GM11168 (cell line): ENCODE results near the gene TAF11L12.
"Not testable (repeated sequence)": the region's sequence is repeated elsewhere in the genome, so short reads cannot be mapped to it uniquely, and the experiment has no call there.

ENCODE experiments used
- in situ Hi-C: fragments of 300-500 bp; cut with MboI; formaldehyde crosslinking; loops from one replicate; pipeline ENCODE4 v1.12.0; 2022; ENCODE audit warnings: low sequenced_read_pairs; ENCODE audit not compliant: unreplicated experiment

TAF11L12 gene

DNA sequence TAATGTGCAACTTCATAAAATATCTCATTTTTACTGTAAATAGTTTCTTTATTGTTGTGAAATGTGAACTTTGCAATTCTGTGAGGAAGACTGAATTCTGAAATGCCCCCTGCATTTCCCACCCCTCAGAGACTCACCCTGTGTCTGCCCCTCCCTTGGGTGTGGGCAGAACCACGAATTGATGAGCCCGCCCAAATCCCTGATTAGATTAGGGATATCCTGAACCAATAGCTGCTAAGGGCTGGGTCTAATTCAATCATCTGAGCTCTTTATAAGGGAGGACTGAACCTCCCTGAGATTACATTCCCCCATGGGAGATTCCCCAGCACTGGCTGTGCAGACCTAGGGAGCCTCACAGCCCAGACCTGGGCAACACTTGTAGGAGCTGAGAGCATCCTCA lies at the start of gene TAF11L12:
Gene TAF11L12, plus strand, starts transcription at position 301 of the 400 bp plus-strand sequence.
- in situ Hi-C loops = loop anchor here (10.0 kb wide), 1 partner anchor 105 kb away; no protein-coding TSS in a partner anchor

DNA sequence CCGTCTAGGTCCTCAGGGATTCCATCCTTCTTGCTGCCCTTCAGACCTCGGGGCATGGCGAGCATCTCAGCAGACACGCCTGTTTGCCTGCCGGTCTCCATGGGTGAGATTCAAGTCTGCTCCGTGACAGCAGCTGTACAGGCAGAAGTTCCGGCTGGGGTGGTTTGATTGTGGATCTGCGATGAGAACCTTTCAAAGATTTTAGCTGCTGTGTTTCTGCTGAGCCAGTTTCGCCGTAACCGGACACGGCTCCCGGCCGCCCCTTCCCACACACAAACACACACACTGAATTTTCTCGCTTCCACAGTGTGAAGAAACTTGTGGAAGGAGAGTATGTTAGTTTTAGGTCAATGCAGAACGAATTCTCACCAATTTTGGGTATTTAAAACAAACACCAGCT lies 24.5 kb upstream of the TAF11L12 start, which contains the start of gene TAF11L7:
Gene TAF11L7, minus strand, starts transcription at position 101 of the 400 bp plus-strand sequence.
- in situ Hi-C loops = loop anchor here (10.0 kb wide), 1 partner anchor 81 kb away; no protein-coding TSS in a partner anchor

DNA sequence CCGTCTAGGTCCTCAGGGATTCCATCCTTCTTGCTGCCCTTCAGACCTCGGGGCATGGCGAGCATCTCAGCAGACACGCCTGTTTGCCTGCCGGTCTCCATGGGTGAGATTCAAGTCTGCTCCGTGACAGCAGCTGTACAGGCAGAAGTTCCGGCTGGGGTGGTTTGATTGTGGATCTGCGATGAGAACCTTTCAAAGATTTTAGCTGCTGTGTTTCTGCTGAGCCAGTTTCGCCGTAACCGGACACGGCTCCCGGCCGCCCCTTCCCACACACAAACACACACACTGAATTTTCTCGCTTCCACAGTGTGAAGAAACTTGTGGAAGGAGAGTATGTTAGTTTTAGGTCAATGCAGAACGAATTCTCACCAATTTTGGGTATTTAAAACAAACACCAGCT lies 19.3 kb upstream of the TAF11L12 start, which contains the start of gene TAF11L8:
Gene TAF11L8, minus strand, starts transcription at position 101 of the 400 bp plus-strand sequence.
- in situ Hi-C loops = not testable (repeated sequence)

DNA sequence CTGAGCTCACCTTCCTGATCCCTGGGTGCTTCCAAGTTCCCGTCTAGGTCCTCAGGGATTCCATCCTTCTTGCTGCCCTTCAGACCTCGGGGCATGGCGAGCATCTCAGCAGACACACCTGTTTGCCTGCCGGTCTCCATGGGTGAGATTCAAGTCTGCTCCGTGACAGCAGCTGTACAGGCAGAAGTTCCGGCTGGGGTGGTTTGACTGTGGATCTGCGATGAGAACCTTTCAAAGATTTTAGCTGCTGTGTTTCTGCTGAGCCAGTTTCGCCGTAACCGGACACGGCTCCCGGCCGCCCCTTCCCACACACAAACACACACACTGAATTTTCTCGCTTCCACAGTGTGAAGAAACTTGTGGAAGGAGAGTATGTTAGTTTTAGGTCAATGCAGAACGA lies 15.9 kb upstream of the TAF11L12 start, which contains the start of gene TAF11L9:
Gene TAF11L9, minus strand, starts transcription at position 140 of the 400 bp plus-strand sequence.
- in situ Hi-C loops = not testable (repeated sequence)

DNA sequence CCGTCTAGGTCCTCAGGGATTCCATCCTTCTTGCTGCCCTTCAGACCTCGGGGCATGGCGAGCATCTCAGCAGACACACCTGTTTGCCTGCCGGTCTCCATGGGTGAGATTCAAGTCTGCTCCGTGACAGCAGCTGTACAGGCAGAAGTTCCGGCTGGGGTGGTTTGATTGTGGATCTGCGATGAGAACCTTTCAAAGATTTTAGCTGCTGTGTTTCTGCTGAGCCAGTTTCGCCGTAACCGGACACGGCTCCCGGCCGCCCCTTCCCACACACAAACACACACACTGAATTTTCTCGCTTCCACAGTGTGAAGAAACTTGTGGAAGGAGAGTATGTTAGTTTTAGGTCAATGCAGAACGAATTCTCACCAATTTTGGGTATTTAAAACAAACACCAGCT lies 12.5 kb upstream of the TAF11L12 start, which contains the start of gene TAF11L10:
Gene TAF11L10, minus strand, starts transcription at position 101 of the 400 bp plus-strand sequence.
- in situ Hi-C loops = not testable (repeated sequence)

DNA sequence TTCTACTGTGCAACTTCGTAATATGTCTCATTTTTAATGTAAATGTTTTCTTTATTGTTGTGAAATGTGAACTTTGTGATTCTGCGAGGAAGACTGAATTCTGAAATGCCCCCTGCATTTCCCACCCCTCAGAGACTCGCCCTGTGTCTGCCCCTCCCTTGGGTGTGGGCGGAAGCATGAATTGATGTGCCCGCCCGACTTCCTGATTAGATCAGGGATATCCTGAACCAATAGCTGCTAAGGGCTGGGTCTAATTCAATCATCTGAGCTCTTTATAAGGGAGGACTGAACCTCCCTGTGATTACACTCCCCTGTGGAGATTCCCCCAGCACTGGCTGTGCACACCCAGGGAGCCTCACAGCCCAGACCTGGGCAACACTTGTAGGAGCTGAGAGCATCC lies 6.3 kb upstream of the TAF11L12 start, which contains the start of gene TAF11L11:
Gene TAF11L11, plus strand, starts transcription at position 304 of the 400 bp plus-strand sequence.
- in situ Hi-C loops = loop anchor here (10.0 kb wide), 1 partner anchor 79 kb away; the partner anchor contains the start of genes TAF11L4, TAF11L5 and TAF11L6

DNA sequence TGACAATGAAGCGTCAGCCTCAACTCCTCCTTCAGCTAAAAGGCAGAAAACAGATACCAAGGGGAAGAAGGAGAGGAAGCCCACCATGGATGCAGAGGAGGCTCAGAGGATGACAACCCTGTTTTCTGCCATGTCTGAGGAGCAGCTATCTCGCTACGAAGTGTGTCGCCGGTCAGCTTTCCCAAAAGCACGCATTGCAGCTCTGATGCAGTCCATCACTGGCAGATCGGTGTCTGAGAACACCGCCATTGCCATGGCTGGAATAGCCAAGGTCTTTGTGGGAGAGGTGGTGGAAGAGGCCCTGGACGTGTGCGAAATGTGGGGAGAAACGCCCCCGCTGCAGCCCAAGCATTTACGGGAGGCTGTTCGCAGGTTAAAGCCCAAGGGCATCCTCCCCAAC lies 5.2 kb upstream of the TAF11L12 start:
- in situ Hi-C loops = loop anchor here (10.0 kb wide), 1 partner anchor 80 kb away; the partner anchor contains the start of genes TAF11L4, TAF11L5 and TAF11L6

DNA sequence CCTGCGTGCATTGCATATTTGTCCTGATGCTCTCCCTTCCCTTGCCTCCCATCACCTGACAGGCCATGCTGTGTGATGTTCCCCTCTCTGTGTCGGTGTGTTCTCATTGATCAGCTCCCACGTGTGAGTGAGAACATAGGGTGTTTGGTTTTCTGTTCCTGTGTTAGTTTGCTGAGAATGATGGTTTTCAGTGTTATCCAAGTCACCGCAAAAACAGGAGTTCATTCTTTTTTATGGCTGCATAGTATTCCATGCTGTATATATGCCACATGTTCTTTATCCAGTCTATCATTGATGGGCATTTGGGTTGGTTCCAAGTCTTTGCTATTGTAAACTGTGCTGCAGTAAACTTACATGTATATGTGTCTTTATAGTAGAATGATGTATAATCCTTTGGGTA lies 2.7 kb upstream of the TAF11L12 start:
- in situ Hi-C loops = loop anchor here (10.0 kb wide), 1 partner anchor 83 kb away; the partner anchor contains the start of genes TAF11L4, TAF11L5 and TAF11L6

DNA sequence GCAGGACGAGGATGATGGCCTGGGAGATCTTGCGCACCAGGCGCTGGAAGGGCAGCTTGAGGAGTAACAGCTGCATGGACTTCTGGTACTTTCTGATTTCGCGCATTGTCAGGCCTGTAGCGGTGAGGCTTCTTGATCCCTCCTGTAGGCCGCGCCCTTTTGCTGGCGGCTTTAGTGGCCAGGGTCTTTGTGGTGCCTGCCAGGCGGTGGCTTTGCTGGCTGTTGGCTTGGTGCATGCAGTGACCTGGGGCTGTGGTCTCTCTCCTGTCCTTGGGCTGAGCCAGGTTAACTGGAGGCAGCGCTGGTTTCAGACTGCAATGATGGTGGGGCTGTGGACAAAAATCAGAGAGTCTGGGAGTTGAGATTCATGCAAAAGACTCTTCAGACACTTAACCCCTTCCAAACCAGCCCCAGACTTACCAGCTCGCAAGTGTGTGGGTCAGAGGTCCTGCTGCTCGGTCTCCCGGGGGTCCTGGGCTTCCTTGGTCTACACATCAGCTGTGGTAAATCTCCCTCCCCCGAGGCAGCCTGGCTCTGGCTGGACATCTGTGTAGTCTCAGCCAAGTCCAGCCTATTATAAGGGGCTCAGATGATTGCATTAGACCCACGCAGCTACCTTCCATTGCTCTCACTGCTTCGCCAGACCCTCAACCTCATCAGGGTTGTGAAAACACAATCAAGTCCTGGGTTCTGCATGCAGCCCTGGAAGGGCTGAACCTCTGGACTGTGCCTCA lies 4.8 kb downstream of the TAF11L12 start:
- in situ Hi-C loops = loop anchor here (10.0 kb wide), 1 partner anchor 110 kb away; no protein-coding TSS in a partner anchor

DNA sequence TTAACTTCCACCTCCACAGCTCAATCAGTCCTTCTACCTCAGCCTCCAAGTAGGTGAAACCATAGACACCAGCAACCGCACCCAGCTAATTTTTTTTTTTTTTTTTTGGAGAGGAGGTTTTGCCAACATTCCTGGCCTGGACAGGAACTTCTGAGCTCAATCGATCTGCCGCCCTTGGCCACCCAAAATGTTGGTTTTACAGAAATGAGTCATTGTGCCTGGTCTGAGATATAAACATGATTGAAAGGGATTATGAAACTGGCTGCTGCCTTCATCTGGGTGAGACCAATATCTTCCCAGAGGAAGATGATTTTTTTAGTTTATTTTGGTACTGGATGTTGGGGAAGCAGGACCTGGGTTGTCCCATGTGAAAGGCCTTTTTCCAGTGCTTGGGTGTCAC lies 9.2 kb downstream of the TAF11L12 start:
- in situ Hi-C loops = loop anchor here (10.0 kb wide), 1 partner anchor 115 kb away; no protein-coding TSS in a partner anchor

DNA sequence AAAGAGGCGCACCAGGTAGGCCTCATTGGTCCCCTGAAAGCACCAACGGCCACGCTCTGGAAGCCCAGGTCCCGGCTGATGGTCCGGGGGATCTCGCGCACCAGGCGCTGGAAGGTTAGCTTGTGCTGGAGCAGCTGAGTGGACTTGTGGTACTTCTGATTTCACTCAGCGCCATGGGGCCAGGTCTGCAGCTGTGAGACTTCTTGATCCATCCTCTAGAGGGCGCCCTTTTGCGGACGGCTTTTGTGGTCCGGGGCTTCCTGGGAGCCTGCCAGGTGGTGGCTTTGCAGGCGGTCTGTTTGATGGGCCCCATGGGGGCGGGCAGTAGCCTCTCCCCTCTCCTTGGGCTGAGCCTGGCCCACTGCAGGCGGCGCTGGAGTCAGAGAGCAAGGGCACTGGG lies 10.4 kb downstream of the TAF11L12 start:
- in situ Hi-C loops = no loop called here

DNA sequence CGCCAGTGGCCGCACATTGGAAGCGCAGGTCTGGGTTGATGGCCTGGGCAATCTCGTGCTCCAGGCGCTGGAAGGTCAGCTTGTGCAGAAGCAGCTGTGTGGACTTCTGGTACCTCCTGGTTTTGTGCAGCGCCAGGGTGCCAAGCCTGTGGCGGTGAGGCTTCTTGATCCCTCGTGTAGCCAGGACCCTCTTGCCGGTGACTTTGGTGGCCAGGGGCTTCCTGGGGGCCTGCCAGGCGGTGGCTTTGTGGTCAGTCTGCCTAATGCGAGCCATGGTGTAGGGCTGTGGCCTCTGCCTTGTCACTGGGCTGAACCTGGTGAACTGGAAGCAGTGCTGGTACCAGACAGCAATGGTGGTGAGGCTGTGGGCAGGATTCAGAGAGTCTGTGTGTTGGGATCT lies 15.5 kb downstream of the TAF11L12 start:
- in situ Hi-C loops = no loop called here

DNA sequence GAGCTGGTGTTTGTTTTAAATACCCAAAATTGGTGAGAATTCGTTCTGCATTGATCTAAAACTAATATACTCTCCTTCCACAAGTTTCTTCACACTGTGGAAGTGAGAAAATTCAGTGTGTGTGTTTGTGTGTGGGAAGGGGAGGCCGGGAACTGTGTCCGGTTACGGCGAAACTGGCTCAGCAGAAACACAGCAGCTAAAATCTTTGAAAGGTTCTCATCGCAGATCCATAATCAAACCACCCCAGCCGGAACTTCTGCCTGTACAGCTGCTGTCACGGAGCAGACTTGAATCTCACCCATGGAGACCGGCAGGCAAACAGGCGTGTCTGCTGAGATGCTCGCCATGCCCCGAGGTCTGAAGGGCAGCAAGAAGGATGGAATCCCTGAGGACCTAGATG lies 21.6 kb downstream of the TAF11L12 start, which contains the start of gene TAF11L13:
Gene TAF11L13, plus strand, starts transcription at position 301 of the 400 bp plus-strand sequence.
- in situ Hi-C loops = not testable (repeated sequence)

DNA sequence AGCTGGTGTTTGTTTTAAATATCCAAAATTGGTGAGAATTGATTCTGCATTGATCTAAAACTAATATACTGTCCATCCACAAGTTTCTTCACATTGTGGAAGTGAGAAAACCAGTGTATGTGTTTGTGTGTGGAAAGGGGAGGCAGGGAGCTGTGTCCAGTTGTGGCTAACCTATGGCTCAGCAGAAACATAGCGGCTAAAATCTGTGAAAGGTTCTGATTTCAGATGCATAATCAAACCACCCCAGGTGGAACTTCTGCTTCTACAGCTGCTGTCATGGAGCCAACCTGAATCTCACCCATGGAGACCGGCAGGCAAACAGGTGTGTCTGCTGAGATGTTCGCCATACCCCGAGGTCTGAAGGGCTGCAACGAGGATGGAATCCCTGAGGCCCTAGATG lies 24.0 kb downstream of the TAF11L12 start, which contains the start of gene TAF11L14:
Gene TAF11L14, plus strand, starts transcription at position 301 of the 400 bp plus-strand sequence.
- in situ Hi-C loops = no loop called here

DNA sequence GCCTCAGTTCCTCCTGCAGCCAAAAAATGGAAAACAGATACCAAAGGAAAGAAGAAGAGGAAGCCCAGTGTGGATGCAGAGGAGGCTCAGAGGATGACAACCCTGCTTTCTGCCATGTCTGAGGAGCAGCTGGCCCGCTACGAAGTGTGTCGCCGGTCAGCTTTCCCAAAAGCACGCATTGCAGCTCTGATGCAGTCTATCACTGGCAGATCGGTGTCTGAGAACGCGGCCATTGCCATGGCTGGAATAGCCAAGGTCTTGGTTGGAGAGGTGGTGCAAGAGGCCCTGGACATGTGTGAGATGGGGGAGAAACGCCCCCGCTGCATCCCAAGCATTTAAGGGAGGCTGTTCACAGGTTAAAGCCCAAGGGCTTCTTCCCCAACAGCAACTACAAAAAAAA lies 39.0 kb downstream of the TAF11L12 start:
- in situ Hi-C loops = not testable (repeated sequence)

DNA sequence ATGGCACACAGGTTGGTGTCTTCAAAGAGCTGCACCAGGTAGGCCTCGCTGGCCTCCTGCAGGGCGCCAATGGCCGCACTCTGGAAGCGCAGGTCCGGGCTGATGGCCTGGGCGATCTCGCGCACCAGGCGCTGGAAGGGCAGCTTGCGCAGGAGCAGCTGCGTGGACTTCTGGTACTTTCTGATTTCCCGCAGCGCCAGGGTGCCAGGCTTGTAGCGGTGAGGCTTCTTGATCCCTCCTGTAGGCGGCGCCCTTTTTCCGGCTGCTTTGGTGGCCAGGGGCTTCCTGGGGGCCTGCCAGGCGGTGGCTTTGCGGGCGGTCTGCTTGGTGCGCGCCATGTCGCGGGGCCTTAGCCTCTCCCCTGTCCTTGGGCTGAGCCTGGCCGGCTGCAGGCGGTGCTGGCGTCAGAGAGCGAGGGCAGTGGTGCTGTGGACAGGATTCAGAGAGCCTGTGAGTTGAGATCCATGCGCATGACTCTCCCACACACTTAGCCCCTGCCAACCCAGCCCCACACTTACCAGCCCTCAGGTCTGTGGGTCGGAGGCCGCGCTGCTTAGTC lies 45.1 kb downstream of the TAF11L12 start:
- in situ Hi-C loops = not testable (repeated sequence)

DNA sequence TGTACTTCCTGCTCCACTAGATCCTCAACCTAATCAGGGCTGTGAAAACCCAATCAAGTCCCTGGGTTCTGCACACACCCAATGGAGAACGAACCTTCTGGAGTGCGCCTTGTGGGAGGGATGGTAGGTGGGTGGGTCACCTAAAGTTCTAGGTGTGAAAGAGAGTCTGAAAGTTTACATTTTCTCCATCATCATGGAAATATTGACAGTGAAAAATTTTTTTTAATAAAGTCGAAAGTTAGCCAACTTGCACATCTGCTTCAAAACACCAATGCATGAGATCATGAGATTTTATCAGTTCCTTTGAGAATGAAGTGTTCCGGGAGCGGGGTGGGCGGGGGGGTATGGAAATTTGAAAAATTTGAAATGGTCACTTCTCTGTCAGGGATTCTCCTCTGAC lies 45.7 kb downstream of the TAF11L12 start:
- in situ Hi-C loops = no loop called here
